ENCODE results near the gene OR5AR1. TPM values are rescaled to one million over a fixed set of nuclear protein-coding genes. Genes with fewer than 3 reads are reported as not detected.
"Not testable (repeated sequence)": the region's sequence is repeated elsewhere in the genome, so short reads cannot be mapped to it uniquely, and the experiment has no call there.

The OR5AR1 gene
- not detected for total RNA-seq
- long read RNA-seq: 0 reads

- DNase-seq (no peak), ATAC-seq (ENCODE audit: poor library complexity) (no peak)
- intact Hi-C loops (cut with DNase I): no loop called here
Measured at GRCh38 chr11:56663386-56663785, at the start of gene OR5AR1. Gene OR5AR1, plus strand, starts transcription at chr11:56663686. Its CDS starts 0 bp downstream, at chr11:56663686.

DNA sequence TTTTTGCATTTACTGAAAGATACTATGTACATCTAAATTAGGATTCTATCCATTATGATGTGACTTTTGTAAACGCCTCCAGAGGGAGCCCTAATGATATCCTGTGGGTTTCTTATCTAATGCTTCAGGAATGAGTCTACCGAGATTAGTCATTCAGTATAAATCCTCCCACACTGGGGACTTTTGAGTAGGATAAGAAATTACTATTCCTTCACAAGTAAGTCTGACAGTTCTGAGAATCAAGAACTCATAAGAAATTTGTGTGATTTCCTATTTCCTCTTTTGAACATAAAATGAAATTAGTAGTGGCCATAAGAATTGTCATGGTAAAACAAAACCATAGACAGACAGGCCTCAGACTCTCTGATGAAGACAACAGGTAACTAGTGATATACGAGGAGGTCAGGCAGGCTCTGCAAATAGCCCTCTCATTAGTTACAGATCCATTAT lies 38.8 kb upstream of the OR5AR1 start:
- intact Hi-C loops (cut with DNase I): no loop called here
- ATAC-seq (ENCODE audit: poor library complexity) (no peak), DNase-seq (no peak)

- intact Hi-C loops (cut with DNase I): no loop called here
- DNase-seq (no peak), ATAC-seq (ENCODE audit: poor library complexity) (no peak)
Measured at GRCh38 chr11:56625946-56626345, 37.5 kb upstream of the OR5AR1 start.

- ATAC-seq (ENCODE audit: poor library complexity) (no peak), DNase-seq (no peak)
- intact Hi-C loops (cut with DNase I): no loop called here
Measured at GRCh38 chr11:56632329-56632728, 31.2 kb upstream of the OR5AR1 start.

GRCh38 chr11:56636861-56637260 lies 26.6 kb upstream of the OR5AR1 start:
- intact Hi-C loops (cut with DNase I): no loop called here
- ATAC-seq (ENCODE audit: poor library complexity) (no peak), DNase-seq (no peak)

GRCh38 chr11:56637500-56637899 lies 26.0 kb upstream of the OR5AR1 start:
- ATAC-seq (ENCODE audit: poor library complexity): no peak
- no peak for DNase-seq
- intact Hi-C loops (cut with DNase I): no loop called here

DNA sequence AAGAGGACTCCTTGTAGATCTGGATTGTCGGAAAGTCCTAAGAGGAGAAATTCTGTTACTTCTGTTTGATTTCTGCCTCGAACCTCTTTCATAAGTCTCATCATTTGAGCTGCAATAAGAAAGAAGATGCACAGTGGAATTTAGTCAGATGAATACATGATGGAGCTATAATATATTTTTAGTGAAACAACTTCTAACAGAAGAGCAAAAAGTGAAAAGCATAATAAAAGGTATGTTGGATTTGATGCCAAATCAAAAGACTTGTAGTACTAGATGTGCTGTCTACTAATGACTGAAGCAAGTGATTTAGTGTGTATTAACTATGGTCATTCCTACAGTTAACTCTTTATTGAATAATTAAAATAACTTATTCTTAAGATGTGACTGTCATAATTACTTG lies 21.1 kb upstream of the OR5AR1 start, which contains the start of gene OR5AP2:
Gene OR5AP2, minus strand, starts transcription at position 101 of the 400 bp plus-strand sequence. Its CDS starts 0 bp downstream, at position 101.
- DNase-seq: no peak
- intact Hi-C loops (cut with DNase I): no loop called here
- no peak for ATAC-seq (ENCODE audit: poor library complexity)

GRCh38 chr11:56659755-56660154 lies 3.7 kb upstream of the OR5AR1 start:
- intact Hi-C loops (cut with DNase I): no loop called here
- no peak for DNase-seq
- ATAC-seq (ENCODE audit: poor library complexity): no peak

- no peak for ATAC-seq (ENCODE audit: poor library complexity)
- no peak for DNase-seq
- intact Hi-C loops (cut with DNase I): no loop called here
Measured at GRCh38 chr11:56670984-56671383, 7.5 kb downstream of the OR5AR1 start.

- intact Hi-C loops (cut with DNase I): no loop called here
- DNase-seq: no peak
Measured at GRCh38 chr11:56688554-56689100, 25.1 kb downstream of the OR5AR1 start.

GRCh38 chr11:56691179-56691578 lies 27.7 kb downstream of the OR5AR1 start:
- DNase-seq; intact Hi-C loops (cut with DNase I); ATAC-seq (ENCODE audit: poor library complexity): not testable (repeated sequence)

More at GRCh38 chr11:56688554-56689100, 25.1 kb downstream of the OR5AR1 start:
- ATAC-seq (ENCODE audit: poor library complexity): no peak

DNA sequence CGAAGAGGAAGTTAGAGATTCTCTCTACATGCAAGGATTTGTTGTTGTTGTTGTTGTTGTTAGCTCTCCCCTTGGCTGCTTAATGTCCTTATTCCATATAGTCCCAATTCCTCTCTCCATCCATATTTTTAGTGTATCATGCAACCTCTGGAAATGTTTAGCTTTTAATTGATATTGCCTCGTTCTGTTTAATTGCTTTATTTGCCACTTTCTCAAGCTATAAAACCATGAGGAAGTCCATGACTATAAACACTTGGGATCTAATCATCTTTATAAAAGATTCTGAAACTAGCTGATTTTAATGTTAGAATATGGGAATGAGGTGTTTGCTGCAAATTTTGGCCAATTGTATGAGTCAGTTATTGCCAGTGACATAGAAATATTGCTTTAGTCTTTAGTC lies 29.9 kb downstream of the OR5AR1 start:
- DNase-seq (no peak), ATAC-seq (ENCODE audit: poor library complexity) (no peak)
- intact Hi-C loops (cut with DNase I): no loop called here

DNA sequence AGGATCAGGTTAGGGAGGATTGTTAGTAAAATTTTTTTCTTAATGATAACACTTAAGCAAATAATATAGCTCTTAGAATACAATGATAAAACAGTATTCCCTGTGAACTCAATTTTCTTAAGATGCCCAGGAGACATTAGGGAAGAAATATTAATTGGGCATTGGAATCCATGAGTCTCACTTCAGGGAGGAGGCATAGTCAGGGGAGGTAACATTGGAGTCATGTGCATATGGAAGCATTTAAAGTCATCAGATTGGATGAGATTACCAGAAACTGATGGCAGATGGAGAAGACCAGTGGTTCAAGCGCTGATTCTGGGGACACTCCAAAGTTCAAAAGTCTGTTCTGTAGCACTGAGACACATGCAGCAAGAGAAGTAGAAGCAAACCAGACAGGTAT lies 35.3 kb downstream of the OR5AR1 start, which contains the start of gene OR9G1:
Gene OR9G1, plus strand, starts transcription at position 301 of the 400 bp plus-strand sequence. CDS start 1,293 bp downstream, outside the sequence.
- intact Hi-C loops (cut with DNase I): no loop called here
- ATAC-seq (ENCODE audit: poor library complexity) (no peak), DNase-seq (no peak)

- ATAC-seq (ENCODE audit: poor library complexity) (no peak), DNase-seq (no peak)
- intact Hi-C loops (cut with DNase I): no loop called here
Measured at GRCh38 chr11:56700242-56700913, 36.9 kb downstream of the OR5AR1 start.

DNA sequence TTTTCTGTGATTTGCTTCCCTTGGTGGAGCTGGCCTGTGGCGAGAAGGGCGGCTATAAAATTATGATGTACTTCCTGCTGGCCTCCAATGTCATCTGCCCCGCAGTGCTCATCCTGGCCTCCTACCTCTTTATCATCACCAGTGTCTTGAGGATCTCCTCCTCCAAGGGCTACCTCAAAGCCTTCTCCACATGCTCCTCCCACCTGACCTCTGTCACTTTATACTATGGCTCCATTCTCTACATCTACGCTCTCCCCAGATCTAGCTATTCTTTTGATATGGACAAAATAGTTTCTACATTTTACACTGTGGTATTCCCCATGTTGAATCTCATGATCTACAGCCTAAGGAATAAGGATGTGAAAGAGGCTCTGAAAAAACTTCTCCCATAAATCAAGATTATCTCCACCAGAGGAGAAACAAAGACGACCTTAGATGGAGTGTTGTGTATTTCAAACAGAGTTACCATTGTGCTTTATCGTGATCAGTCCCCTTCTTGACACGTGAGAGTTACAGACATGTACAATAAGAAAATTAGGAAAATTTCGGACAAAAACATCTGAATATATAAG lies 37.5 kb downstream of the OR5AR1 start:
- DNase-seq (no peak), ATAC-seq (ENCODE audit: poor library complexity) (no peak)
- intact Hi-C loops (cut with DNase I): no loop called here

- intact Hi-C loops (cut with DNase I): no loop called here
- ATAC-seq (ENCODE audit: poor library complexity) (no peak), DNase-seq (no peak)
Measured at GRCh38 chr11:56705784-56706396, 42.4 kb downstream of the OR5AR1 start.

DNA sequence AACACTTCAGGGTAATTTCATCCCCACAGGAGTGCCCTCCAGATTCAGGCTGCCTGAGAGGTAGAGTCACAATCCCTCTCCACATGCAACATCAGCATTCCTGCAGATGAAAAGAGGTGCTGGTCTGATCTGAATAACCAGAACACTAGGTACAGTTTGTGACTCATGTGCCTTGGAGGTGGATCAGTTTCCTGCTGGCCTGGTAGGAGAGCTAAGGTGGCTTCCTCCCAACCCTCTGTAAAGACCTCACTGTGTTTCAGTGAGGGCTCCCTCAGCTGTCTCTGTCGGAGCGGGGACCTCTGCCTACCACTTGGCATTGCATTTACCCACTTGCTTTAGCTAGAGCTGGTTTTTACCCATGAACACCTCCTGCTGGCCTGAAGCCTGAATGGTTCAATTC lies 43.0 kb downstream of the OR5AR1 start:
- ATAC-seq (ENCODE audit: poor library complexity) (no peak), DNase-seq (no peak)
- intact Hi-C loops (cut with DNase I): no loop called here

DNA sequence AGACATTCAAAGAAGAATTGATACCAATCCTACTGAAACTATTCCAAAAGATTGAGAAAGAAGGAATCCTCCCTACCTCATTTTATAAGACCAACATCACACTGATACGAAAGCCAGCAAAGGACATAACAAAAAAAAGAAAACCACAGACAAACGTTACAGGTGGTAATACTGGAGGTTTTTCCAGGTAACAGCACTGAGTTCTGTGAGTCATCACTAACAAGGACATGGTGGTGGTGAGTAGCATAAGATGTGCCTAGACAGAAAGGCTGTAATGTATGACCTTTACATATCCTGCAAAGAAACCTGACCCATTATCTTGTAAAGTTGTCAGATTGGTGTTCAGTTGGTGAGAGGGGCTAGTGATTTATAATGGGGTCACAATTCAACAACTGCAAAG lies 50.7 kb downstream of the OR5AR1 start:
- intact Hi-C loops (cut with DNase I): no loop called here
- no peak for ATAC-seq (ENCODE audit: poor library complexity)
- DNase-seq: no peak
